Brain pericyte (primary cell): ENCODE measurements around the gene CPED1.
"Not testable (repeated sequence)": the region's sequence is repeated elsewhere in the genome, so short reads cannot be mapped to it uniquely, and the experiment has no call there.

Experiments
- DNase-seq: peaks from one replicate; pipeline ENCODE4 v3.0.0-alpha.2; 2012; ENCODE audit warnings: low read depth, low spot score

The CPED1 gene

DNA sequence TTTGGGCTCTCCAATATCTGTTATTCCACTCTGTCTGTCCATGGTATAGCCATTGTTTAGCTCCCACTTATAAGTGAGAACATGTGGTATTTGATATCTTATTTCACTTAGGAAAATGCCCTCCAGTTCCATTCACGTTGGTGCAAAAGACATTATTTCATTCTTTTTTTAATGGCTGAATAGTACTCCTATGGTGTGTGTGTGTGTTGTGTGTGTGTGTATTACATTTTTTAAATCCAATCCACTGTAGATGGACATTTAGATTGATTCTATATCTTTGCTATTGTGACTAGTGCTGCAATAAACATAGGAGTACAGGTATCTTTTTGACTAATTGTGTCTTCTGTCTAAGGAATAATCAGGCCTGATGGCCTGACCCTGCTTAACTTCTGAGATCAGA is 7.4 kb upstream of the CPED1 start:
- no peak for DNase-seq

- no peak for DNase-seq
These were observed 6.5 kb upstream of the CPED1 start for GRCh38 chr7:120981888-120982615.

GRCh38 chr7:120983592-120983991 is 4.9 kb upstream of the CPED1 start:
- not testable (repeated sequence) for DNase-seq

GRCh38 chr7:120984406-120984805 is 4.1 kb upstream of the CPED1 start:
- DNase-seq, result no peak

DNA sequence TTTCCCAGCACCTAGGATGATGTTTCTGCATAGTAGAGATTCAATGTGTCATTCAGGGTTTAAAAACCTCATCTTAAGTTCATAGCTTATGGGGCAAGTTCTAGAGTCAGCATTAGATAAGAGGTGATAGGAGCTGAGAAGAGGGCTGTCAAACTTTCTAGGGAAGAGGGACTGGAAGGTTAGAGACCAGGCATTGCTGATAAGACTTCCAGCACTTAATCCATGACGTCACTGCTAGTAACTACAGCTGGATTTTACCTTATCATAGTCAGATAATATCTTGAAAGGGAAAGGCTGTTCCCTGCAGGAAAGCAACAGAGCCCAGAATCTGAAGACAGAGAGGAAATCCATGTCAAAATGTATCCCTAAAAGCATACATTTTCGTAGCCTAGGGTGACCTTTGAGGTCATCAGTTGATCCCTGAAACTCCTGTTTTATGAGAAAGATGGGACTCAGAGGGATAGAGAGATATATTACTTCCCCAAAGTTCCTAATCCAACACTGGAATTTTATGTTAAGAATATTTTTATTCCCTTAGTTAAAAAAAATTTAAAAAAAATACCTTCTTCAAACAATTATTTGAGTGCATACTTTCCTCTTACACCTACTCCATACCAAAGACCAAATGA is 3.3 kb upstream of the CPED1 start:
- no peak for DNase-seq

GRCh38 chr7:120985839-120986238 is 2.7 kb upstream of the CPED1 start:
- no peak for DNase-seq

- DNase-seq, result no peak
These were observed 1.9 kb upstream of the CPED1 start for GRCh38 chr7:120986650-120987049.

- DNase-seq, result no peak
These were observed 1.2 kb upstream of the CPED1 start for GRCh38 chr7:120987280-120987679.

DNA sequence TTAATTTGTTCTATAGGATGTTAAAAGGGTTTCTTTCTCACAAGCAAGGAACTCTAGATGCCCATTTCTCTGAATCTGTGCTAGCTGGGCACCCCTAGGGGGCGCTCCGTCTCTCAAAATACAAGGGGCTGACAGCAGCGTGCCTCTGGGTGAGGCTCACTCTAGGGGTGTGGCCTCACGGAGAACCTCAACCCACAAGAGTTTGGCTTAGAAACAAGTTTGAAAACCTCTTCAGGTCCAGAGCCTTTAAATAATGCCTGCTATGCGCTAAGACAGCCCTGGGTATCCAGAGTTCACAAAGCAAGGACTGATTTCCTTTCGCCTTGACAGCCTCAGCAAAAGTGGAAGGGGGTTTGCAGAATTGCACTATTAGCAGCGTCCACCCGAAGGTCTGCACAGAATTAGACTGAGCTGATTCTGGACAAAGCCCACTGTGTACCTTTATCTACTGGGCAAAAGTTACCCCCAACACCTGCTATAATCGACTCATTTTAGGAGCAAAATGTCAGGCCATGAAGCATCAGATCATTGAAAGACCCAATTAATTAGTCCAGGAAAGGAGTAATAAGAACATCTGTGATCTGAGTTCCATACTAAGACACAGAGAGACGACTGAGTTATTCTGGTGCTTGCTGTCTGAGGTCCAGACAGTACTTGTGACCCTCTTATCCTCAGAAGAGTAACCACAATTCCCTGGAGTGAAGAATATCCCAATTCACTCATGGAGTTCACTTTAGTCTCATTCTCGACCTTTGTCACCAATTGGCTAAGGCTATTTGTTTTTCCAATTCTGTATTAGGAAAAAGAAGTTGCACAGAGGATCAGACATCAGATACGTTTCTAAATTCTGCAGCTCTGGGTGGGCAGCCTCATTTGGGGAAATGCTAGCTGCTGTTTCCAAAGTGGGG is 574 bp upstream of the CPED1 start:
- DNase-seq, result peak; percentile 74

GRCh38 chr7:120989257-120990220 is 1.0 kb downstream of the CPED1 start:
- DNase-seq, result no peak

DNA sequence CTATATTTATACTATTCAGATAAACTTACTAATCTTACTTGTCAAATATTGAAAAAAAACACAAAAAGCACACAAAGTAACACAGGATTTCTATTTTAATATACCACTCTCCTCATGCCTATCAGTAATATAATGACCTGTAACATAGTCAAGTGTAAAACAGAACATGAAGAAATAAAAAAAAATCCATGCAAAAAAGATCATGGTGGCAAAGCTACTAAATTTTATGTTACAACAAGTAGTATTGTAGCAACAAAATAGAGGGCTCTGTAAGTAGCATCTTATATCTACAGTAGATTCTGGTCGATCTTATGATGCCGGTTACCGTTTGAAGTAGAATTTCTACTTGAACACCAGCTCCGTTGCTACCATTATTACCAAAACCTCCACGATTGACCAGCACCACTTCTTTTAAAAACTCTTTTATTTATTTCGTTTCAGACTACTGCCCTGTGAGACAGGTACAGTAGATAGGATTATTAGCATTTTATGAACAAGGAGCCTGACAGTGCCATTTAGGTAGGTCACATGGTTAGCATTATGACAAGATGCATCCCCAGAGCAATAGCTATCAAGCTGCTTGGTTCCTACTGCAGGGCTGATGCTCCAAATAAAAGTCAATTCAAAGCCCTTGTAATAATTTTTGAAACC is 2.1 kb downstream of the CPED1 start:
- no peak for DNase-seq

DNA sequence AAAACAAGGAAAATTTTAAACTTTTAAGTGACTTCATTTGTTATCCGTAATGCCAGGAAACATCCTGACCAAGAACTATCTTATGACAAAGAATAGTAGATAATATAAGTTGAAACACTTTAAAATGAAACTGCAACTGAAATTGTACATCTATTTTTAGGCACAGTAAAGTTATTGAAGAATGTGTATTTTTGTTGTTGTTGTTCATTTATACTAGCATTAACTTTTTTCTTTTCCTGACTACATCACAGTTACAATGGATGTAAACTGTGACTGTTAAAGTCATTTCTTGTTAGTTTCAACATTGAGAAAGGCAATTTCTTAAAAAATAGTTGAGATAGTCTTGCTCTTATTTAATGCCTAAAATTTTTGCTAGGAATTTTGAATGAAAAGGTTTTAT is 2.6 kb downstream of the CPED1 start:
- no peak for DNase-seq

GRCh38 chr7:120991581-120991980 is 3.1 kb downstream of the CPED1 start:
- DNase-seq, result no peak

- DNase-seq, result no peak
These were observed 3.9 kb downstream of the CPED1 start for GRCh38 chr7:120992272-120992964.

- no peak for DNase-seq
These were observed 4.5 kb downstream of the CPED1 start for GRCh38 chr7:120992965-120993494.

DNA sequence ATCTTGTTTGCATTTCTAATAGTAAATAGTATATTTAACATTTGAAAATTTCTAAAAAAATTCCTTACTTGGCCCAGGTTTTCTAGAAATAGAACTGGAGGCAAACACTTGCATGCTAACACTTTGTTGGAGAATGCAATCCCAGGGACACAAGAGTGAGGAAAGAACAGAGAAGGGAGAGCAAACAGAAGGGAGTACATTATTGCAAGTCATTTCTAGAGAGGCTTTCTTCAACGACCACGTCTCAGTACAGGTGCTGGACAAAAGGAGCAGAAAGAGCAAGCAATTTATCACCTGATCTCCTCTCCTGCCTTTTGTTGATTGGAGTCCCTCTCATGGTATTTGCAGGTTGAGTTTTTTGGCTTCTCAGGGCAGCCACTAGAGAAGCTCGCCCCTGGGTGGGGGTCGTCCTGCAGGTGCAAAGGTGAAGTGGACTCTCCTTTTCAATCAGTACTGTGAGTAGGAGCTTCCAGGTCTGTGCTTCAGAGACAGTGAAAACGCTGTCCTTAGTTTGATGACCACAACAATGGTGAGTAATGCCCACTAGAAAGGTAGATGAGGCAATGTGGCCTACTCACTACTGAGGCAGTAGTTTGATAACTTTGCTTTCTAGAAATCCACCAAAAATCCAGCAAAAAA is 5.2 kb downstream of the CPED1 start:
- DNase-seq, result no peak

DNA sequence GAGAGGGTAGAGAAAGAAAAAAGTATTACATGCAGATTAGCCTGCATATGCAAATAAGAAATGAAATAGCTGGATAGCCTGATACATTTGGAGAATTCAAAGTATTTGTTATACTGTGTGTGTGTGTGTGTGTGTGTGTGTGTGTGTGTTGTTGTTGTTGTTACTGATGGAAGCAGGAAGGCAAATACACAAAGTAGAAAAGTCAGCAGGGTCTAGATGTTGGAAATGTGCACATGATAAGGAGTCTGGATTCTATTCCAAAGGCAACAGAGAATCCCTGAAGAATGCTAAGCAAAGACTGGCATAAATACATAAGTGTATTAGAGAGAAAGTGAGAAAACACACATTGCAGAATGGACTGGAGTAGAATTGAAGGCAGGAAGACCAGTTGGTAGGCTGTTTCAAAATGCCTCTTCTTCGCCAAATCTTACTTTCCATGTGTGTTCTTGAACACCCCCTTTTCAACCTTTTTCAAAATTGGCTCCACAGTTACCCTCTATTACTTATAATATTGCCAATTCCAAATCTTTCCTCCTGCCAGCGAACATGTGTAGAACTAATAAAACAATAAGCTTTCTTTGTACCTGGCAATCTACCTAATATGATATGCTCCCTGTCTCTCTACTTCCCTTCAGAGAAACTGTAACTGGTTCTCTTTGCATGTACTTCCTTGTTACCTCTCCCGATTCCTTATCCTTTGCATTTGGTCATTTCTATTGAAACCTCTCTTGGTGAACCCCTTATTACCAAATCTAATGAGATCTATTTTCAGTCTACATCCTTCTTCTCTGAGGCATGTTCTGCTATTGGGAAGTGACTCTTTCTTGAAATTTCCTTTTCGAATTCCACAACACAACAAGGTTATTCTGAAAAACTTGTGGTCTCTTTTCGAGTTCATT is 6.2 kb downstream of the CPED1 start:
- DNase-seq, result no peak

DNA sequence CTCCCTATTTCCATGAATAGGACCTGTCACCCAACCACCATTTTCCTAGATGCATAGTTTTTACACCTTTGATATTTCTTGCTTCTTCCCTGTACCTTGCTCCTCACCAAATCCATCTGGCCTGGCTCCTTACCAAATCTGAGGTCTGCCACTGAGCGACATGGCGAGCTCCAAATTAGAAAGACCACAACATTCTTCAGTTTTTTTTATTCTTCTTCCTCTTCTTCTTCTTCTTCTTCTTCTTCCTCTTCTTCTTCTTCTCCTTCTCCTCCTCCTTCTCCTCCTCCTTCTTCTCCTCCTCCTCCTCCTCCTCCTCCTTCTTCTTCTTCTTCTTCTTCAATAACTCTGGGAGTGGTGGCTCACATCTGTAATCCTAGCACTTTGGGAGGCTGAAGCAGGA is 7.1 kb downstream of the CPED1 start:
- DNase-seq, result no peak
